HCT116 (cell line): Measurements from ENCODE around the gene MYO16. TPM values are rescaled to one million over a fixed set of nuclear protein-coding genes. Genes with fewer than 3 reads are reported as not detected.

Experiments used
- ATAC-seq: fragments of 200-7000 bp; cut with Tn5 transposase; 2 replicates; pipeline ENCODE4 v1.9.1; 2020; ENCODE audit warnings: mild to moderate bottlenecking, moderate library complexity
- BruUV-seq: library from RNA; stranded (reverse); fragments of 400-500 nt; replicated peaks from 2 replicates; lab custom pipeline; 2021; lab: Mats Ljungman, UMichigan
- CTCF ChIA-PET: fragments of 300-600 bp; sonication (Branson Sonifier 250); formaldehyde crosslinking; loops from one replicate; lab custom pipeline; 2021; ENCODE audit warnings: antibody characterized with exemption; lab: Charles Lee
- POLR2A ChIA-PET: fragments of 300-600, 350-600 bp; sonication (Branson Sonifier 250); formaldehyde crosslinking; loops from one replicate; lab custom pipeline; 2021; ENCODE audit warnings: antibody characterized with exemption; lab: Charles Lee
- RAD21 ChIA-PET, 2 experiments: fragments of 300-600 bp; sonication (Branson Sonifier 250); formaldehyde crosslinking; loops; one replicate each; lab custom pipeline; 2023; ENCODE audit warnings: low total read pairs in 2 of 2; ENCODE audit not compliant: uncharacterized antibody in 2 of 2, unreplicated experiment in 2 of 2, low non-redundant PET in 1 of 2; lab: Charles Lee
- DNase-seq: peaks from one replicate; pipeline ENCODE4 v3.0.0-alpha.2; 2010; ENCODE audit warnings: low read depth, low spot score
- H2AFZ ChIP-seq: fragments of 200-600 bp; shearing (Covaris generic), sonication (generic); 2 replicates; pipeline ENCODE4 v1.6.1; 2017; ENCODE audit warnings: low read depth, mixed run types, mixed read lengths, antibody characterized with exemption, low read length; ENCODE audit not compliant: poor library complexity, severe bottlenecking
- H3K27ac ChIP-seq: 2 replicates; pipeline ENCODE4 v1.5.1; 2012; ENCODE audit warnings: low read depth, low read length
- H3K27me3 ChIP-seq: fragments of 200-600 bp; sonication (generic); 2 replicates; pipeline ENCODE4 v1.6.1; 2016; ENCODE audit warnings: mixed run types, low read length, mixed read lengths; ENCODE audit not compliant: insufficient read depth
- H3K36me3 ChIP-seq, 2 experiments: fragments of 200-500 bp in 1 of 2; fragments of 200-600 bp in 1 of 2; sonication (Bioruptor generic) in 1 of 2; sonication (generic) in 1 of 2; 2 replicates each; pipeline versions ENCODE4 v1.5.1 to v1.6.1; 2014 to 2016; ENCODE audit warnings: low read length in 2 of 2, inconsistent platforms in 1 of 2, mixed read lengths in 1 of 2, mixed run types in 1 of 2; ENCODE audit not compliant: insufficient read depth in 2 of 2, control insufficient read depth in 1 of 2
- H3K4me1 ChIP-seq, 2 experiments: fragments of 200-600 bp in 1 of 2; sonication (generic) in 1 of 2; 2 replicates each; pipeline versions ENCODE4 v1.5.1 to v1.6.1; 2012 to 2017; ENCODE audit warnings: low read length in 2 of 2, inconsistent platforms in 1 of 2, mild to moderate bottlenecking in 1 of 2, mixed read lengths in 1 of 2, mixed run types in 1 of 2, moderate library complexity in 1 of 2; ENCODE audit not compliant: insufficient read depth in 2 of 2, control insufficient read depth in 1 of 2
- H3K4me2 ChIP-seq: fragments of 200-600 bp; sonication (generic); 2 replicates; pipeline ENCODE4 v1.6.1; 2017; ENCODE audit warnings: mixed run types, low read length, mixed read lengths
- H3K4me3 ChIP-seq, 2 experiments: fragments of 200-600 bp in 1 of 2; sonication (generic) in 1 of 2; replicated peaks in 1 of 2; 2 replicates each; pipeline ENCODE4 v1.5.1; 2011 to 2016; ENCODE audit warnings: low read length in 2 of 2, control low read depth in 1 of 2, low read depth in 1 of 2, mild to moderate bottlenecking in 1 of 2, mixed read lengths in 1 of 2, mixed run types in 1 of 2
- H3K79me2 ChIP-seq: fragments of 200-600 bp; sonication (generic); 2 replicates; pipeline ENCODE4 v1.6.1; 2017; ENCODE audit warnings: mild to moderate bottlenecking, mixed run types, low read length, moderate library complexity, mixed read lengths; ENCODE audit not compliant: insufficient read depth
- H3K9ac ChIP-seq: fragments of 200-600 bp; sonication (generic); 2 replicates; pipeline ENCODE4 v1.6.1; 2016; ENCODE audit warnings: low read length, mixed read lengths
- H3K9me2 ChIP-seq: fragments of 200-600 bp; sonication (generic), shearing (Covaris generic); 2 replicates; pipeline ENCODE4 v1.6.1; 2017; ENCODE audit warnings: mixed run types, mild to moderate bottlenecking, moderate library complexity; ENCODE audit not compliant: insufficient read depth
- H3K9me3 ChIP-seq, 2 experiments: fragments of 200-500 bp in 1 of 2; fragments of 200-600 bp in 1 of 2; sonication (Bioruptor generic) in 1 of 2; sonication (generic) in 1 of 2; 2 replicates each; pipeline ENCODE4 v1.6.1; 2014 to 2017; ENCODE audit warnings: low read length in 2 of 2, mixed read lengths in 2 of 2, inconsistent platforms in 1 of 2, low read depth in 1 of 2, mild to moderate bottlenecking in 1 of 2, mixed run types in 1 of 2, moderate library complexity in 1 of 2; ENCODE audit not compliant: control insufficient read depth in 1 of 2, insufficient read depth in 1 of 2
- H4K20me1 ChIP-seq: fragments of 200-600 bp; sonication (generic), shearing (Covaris generic); 2 replicates; pipeline ENCODE4 v1.6.1; 2017; ENCODE audit warnings: mixed run types, mild to moderate bottlenecking, moderate library complexity; ENCODE audit not compliant: insufficient read depth
- CBX3 ChIP-seq: IDR thresholded peaks from 2 replicates; pipeline ENCODE4 v1.6.1; 2012; ENCODE audit warnings: low read depth
- EGR1 ChIP-seq: IDR thresholded peaks from 2 replicates; pipeline ENCODE4 v1.6.1; 2012; ENCODE audit warnings: low read depth
- ELF1 ChIP-seq: IDR thresholded peaks from 2 replicates; pipeline ENCODE4 v1.6.1; 2012; ENCODE audit warnings: low read depth, borderline replicate concordance
- EZH2 ChIP-seq: fragments of 200-600 bp; sonication (generic); IDR thresholded peaks from 2 replicates; pipeline ENCODE4 v1.6.1; 2017; ENCODE audit warnings: antibody characterized with exemption, mixed run types
- JUND ChIP-seq: IDR thresholded peaks from 2 replicates; pipeline ENCODE4 v1.6.1; 2012
- POLR2A ChIP-seq: IDR thresholded peaks from 2 replicates; pipeline ENCODE4 v1.7.0; 2011; ENCODE audit warnings: borderline replicate concordance; ENCODE audit not compliant: insufficient read depth, insufficient read length; ENCODE audit errors: extremely low read depth
- POLR2AphosphoS5 ChIP-seq: IDR thresholded peaks from 2 replicates; pipeline ENCODE4 v1.6.1; 2011; ENCODE audit warnings: mild to moderate bottlenecking, low read depth, low read length, moderate library complexity
- SIN3A ChIP-seq: IDR thresholded peaks from 2 replicates; pipeline ENCODE4 v1.6.1; 2012; ENCODE audit warnings: low read depth
- SP1 ChIP-seq: IDR thresholded peaks from 2 replicates; pipeline ENCODE4 v1.6.1; 2012; ENCODE audit warnings: low read depth
- YY1 ChIP-seq: IDR thresholded peaks from 2 replicates; pipeline ENCODE4 v1.6.1; 2011; ENCODE audit warnings: low read length, low read depth, moderate library complexity, mild to moderate bottlenecking; ENCODE audit not compliant: insufficient replicate concordance; ENCODE audit errors: extremely low read depth
- ZNF274 ChIP-seq: fragments of 200-500 bp; sonication (Bioruptor generic); IDR thresholded peaks from 2 replicates; pipeline ENCODE4 v1.6.1; 2014; ENCODE audit warnings: mild to moderate bottlenecking, low read depth, low read length, inconsistent platforms
- intact Hi-C: fragments of 100-400 bp; cut with micrococcal nuclease; formaldehyde crosslinking; loops from 2 replicates; pipeline ENCODE4 v1.10.0; 2022
- total RNA-seq: library from RNA; stranded (reverse); gene quantifications from one replicate; pipeline ENCODE4 v1.2.1, GENCODE V29; 2021; ENCODE audit not compliant: unreplicated experiment
- TF ChIP-seq, protein P1 (sequence below): IDR thresholded peaks from 2 replicates; pipeline ENCODE4 v1.6.1; 2012; ENCODE audit warnings: low read depth
- TF ChIP-seq, protein P2 (sequence below): IDR thresholded peaks from 2 replicates; pipeline ENCODE4 v1.6.1; 2012
- TF ChIP-seq, protein P3 (sequence below), 3 experiments: fragments of 200-600 bp in 1 of 3; sonication (generic) in 1 of 3; IDR thresholded peaks in 2 of 3; conservative IDR thresholded peaks in 1 of 3; 2 replicates each; pipeline ENCODE4 v1.5.1; 2012 to 2017; ENCODE audit warnings: low read depth in 2 of 3, low read length in 2 of 3, antibody characterized with exemption in 1 of 3, borderline replicate concordance in 1 of 3, control low read depth in 1 of 3, mild to moderate bottlenecking in 1 of 3, mixed read lengths in 1 of 3, mixed run types in 1 of 3, moderate library complexity in 1 of 3; ENCODE audit not compliant: insufficient read depth in 1 of 3
- TF ChIP-seq, protein P4 (sequence below): IDR thresholded peaks from 2 replicates; pipeline ENCODE4 v1.6.1; 2012
- TF ChIP-seq, protein P5 (sequence below): IDR thresholded peaks from 2 replicates; pipeline ENCODE4 v1.6.1; 2011; ENCODE audit warnings: mild to moderate bottlenecking, low read length, moderate library complexity; ENCODE audit not compliant: insufficient replicate concordance; ENCODE audit errors: extremely low read depth

Gene MYO16
- total RNA-seq, 1 experiment from 2014 or later: 0.07 TPM

DNA sequence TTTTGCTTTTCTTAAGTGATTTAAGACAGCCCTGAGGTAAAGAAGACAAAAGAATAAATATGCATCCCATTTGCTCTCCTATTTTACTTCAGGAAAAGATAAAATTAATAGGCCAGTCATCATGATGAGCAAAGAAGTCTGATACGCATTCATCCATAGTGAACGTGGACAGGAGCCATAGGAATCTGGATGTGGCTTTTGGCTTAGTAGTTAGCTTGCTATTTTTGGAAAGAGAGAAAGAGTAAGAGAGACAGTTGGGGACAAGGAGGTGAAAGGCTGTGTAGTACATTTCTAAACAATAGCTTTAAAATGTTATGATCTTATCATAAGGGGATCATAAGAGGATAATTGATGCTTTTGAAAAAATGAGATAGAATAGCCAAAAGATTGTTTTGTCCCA, 611.7 kb downstream of the MYO16 start:
- peaks cover 0 to 3% of the 10 kb centered on the region in 2 experiments; a peak in 1 of 4 replicates for H3K9me3 ChIP-seq
- ChIA-PET RAD21 (no interaction called here), POLR2A (no interaction called here), CTCF (no interaction called here)
- no peak for ATAC-seq
- H3K4me3 ChIP-seq: no peak overlapping the region
- no peak for DNase-seq
- intact Hi-C loops: no loop called here
- peaks cover 18 to 51% of the 10 kb centered on the region in 2 experiments for H3K4me1 ChIP-seq
- peaks cover 0 to 4% of the 10 kb centered on the region in 2 experiments; a peak in 1 of 4 replicates for H3K36me3 ChIP-seq
- H4K20me1 ChIP-seq: no peaks in the 10 kb centered on the region
- BruUV-seq: no TSS peak
- H2AFZ ChIP-seq: no peak overlapping the region
- H3K27me3 ChIP-seq: no peaks in the 10 kb centered on the region
- no peak overlapping the region for H3K9ac ChIP-seq
- no peaks in the 10 kb centered on the region for H3K9me2 ChIP-seq
- H3K27ac ChIP-seq: no peak overlapping the region
- H3K79me2 ChIP-seq: no peaks in the 10 kb centered on the region; the same call in 1 of the 2 replicates
- H3K4me2 ChIP-seq: no peak overlapping the region
- TF ChIP-seq JUND (no peak), ZNF274 (no peak), SP1 (no peak), YY1 (no peak), POLR2AphosphoS5 (no peak), POLR2A (no peak), ELF1 (no peak), EGR1 (no peak), CBX3 (no peak), EZH2 (no peak), SIN3A (no peak)
- TF ChIP-seq, protein P1, sequence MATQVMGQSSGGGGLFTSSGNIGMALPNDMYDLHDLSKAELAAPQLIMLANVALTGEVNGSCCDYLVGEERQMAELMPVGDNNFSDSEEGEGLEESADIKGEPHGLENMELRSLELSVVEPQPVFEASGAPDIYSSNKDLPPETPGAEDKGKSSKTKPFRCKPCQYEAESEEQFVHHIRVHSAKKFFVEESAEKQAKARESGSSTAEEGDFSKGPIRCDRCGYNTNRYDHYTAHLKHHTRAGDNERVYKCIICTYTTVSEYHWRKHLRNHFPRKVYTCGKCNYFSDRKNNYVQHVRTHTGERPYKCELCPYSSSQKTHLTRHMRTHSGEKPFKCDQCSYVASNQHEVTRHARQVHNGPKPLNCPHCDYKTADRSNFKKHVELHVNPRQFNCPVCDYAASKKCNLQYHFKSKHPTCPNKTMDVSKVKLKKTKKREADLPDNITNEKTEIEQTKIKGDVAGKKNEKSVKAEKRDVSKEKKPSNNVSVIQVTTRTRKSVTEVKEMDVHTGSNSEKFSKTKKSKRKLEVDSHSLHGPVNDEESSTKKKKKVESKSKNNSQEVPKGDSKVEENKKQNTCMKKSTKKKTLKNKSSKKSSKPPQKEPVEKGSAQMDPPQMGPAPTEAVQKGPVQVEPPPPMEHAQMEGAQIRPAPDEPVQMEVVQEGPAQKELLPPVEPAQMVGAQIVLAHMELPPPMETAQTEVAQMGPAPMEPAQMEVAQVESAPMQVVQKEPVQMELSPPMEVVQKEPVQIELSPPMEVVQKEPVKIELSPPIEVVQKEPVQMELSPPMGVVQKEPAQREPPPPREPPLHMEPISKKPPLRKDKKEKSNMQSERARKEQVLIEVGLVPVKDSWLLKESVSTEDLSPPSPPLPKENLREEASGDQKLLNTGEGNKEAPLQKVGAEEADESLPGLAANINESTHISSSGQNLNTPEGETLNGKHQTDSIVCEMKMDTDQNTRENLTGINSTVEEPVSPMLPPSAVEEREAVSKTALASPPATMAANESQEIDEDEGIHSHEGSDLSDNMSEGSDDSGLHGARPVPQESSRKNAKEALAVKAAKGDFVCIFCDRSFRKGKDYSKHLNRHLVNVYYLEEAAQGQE: no peak
- TF ChIP-seq, protein P2, sequence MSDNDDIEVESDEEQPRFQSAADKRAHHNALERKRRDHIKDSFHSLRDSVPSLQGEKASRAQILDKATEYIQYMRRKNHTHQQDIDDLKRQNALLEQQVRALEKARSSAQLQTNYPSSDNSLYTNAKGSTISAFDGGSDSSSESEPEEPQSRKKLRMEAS: no peak
- TF ChIP-seq, protein P3, sequence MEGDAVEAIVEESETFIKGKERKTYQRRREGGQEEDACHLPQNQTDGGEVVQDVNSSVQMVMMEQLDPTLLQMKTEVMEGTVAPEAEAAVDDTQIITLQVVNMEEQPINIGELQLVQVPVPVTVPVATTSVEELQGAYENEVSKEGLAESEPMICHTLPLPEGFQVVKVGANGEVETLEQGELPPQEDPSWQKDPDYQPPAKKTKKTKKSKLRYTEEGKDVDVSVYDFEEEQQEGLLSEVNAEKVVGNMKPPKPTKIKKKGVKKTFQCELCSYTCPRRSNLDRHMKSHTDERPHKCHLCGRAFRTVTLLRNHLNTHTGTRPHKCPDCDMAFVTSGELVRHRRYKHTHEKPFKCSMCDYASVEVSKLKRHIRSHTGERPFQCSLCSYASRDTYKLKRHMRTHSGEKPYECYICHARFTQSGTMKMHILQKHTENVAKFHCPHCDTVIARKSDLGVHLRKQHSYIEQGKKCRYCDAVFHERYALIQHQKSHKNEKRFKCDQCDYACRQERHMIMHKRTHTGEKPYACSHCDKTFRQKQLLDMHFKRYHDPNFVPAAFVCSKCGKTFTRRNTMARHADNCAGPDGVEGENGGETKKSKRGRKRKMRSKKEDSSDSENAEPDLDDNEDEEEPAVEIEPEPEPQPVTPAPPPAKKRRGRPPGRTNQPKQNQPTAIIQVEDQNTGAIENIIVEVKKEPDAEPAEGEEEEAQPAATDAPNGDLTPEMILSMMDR (IDR thresholded peaks at IDR 0.05 in 2 of 3, conservative IDR thresholded peaks at IDR 0.05 in 1 of 3; ENCODE audit: borderline replicate concordance in 1 of 3, insufficient read depth in 1 of 3, low read depth in 2 of 3, low read length in 2 of 3): no peak
- TF ChIP-seq, protein P4, sequence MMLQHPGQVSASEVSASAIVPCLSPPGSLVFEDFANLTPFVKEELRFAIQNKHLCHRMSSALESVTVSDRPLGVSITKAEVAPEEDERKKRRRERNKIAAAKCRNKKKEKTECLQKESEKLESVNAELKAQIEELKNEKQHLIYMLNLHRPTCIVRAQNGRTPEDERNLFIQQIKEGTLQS: no peak
- TF ChIP-seq, protein P5, sequence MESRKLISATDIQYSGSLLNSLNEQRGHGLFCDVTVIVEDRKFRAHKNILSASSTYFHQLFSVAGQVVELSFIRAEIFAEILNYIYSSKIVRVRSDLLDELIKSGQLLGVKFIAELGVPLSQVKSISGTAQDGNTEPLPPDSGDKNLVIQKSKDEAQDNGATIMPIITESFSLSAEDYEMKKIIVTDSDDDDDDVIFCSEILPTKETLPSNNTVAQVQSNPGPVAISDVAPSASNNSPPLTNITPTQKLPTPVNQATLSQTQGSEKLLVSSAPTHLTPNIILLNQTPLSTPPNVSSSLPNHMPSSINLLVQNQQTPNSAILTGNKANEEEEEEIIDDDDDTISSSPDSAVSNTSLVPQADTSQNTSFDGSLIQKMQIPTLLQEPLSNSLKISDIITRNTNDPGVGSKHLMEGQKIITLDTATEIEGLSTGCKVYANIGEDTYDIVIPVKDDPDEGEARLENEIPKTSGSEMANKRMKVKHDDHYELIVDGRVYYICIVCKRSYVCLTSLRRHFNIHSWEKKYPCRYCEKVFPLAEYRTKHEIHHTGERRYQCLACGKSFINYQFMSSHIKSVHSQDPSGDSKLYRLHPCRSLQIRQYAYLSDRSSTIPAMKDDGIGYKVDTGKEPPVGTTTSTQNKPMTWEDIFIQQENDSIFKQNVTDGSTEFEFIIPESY: no peak
